Progenitor cell of endocrine pancreas (in vitro differentiated cells): ENCODE results near the gene CREBBP. TPM values are rescaled to one million over a fixed set of nuclear protein-coding genes. Genes with fewer than 3 reads are reported as not detected.

Experiments
- DNase-seq: peaks from one replicate; pipeline ENCODE4 v3.0.0; 2021; ENCODE audit warnings: low spot score; ENCODE audit not compliant: unreplicated experiment
- H3K27ac Mint-ChIP-seq: 2 replicates; pipeline ENCODE4 v1.8.0; 2021; ENCODE audit warnings: mild to moderate bottlenecking, moderate library complexity, mixed read lengths
- H3K27me3 Mint-ChIP-seq: 2 replicates; pipeline ENCODE4 v1.8.0; 2021; ENCODE audit warnings: mixed read lengths
- H3K36me3 Mint-ChIP-seq: 2 replicates; pipeline ENCODE4 v1.8.0; 2022; ENCODE audit warnings: mixed read lengths; ENCODE audit not compliant: insufficient read depth
- H3K4me1 Mint-ChIP-seq: 2 replicates; pipeline ENCODE4 v1.8.0; 2021; ENCODE audit warnings: low read depth, mixed read lengths
- H3K4me3 Mint-ChIP-seq: 2 replicates; pipeline ENCODE4 v1.8.0; 2021; ENCODE audit warnings: low read depth, mild to moderate bottlenecking, moderate library complexity, mixed read lengths
- H3K9me3 Mint-ChIP-seq: 2 replicates; pipeline ENCODE4 v1.8.0; 2021; ENCODE audit warnings: low read depth, mixed read lengths
- CTCF ChIP-seq: fragments of 200-600 bp; sonication (generic); IDR thresholded peaks from one replicate; pipeline ENCODE4 v1.5.0; 2021; ENCODE audit warnings: antibody characterized with exemption, mild to moderate bottlenecking; ENCODE audit not compliant: unreplicated experiment
- total RNA-seq: library from RNA; stranded (reverse); gene quantifications from 2 replicates; pipeline ENCODE4 v1.2.1, GENCODE V29; 2021

The CREBBP gene
- total RNA-seq, 1 donor from 2014 or later: 144 TPM

GRCh38 chr16:3908951-3909437 is 28.5 kb upstream of the CREBBP start:
- no peak overlapping the region for H3K27ac Mint-ChIP-seq
- no peaks in the 10 kb centered on the region for H3K4me1 Mint-ChIP-seq
- no peak for DNase-seq
- no peak for TF ChIP-seq CTCF
- H3K4me3 Mint-ChIP-seq: no peak overlapping the region
- H3K9me3 Mint-ChIP-seq: no peaks in the 10 kb centered on the region
- H3K36me3 Mint-ChIP-seq: no peaks in the 10 kb centered on the region
- H3K27me3 Mint-ChIP-seq: no peaks in the 10 kb centered on the region

GRCh38 chr16:3907586-3907985 is 27.1 kb upstream of the CREBBP start:
- Mint-ChIP-seq H3K4me3 (no peak overlapping the region), H3K27ac (no peak overlapping the region), H3K4me1 (no peaks in the 10 kb centered on the region), H3K9me3 (no peaks in the 10 kb centered on the region), H3K27me3 (no peaks in the 10 kb centered on the region), H3K36me3 (no peaks in the 10 kb centered on the region)
- no peak for DNase-seq
- no peak for TF ChIP-seq CTCF

GRCh38 chr16:3906363-3906762 is 25.9 kb upstream of the CREBBP start:
- H3K27ac Mint-ChIP-seq: no peak overlapping the region
- TF ChIP-seq CTCF: no peak
- H3K27me3 Mint-ChIP-seq: no peaks in the 10 kb centered on the region
- H3K9me3 Mint-ChIP-seq: no peaks in the 10 kb centered on the region
- no peaks in the 10 kb centered on the region for H3K36me3 Mint-ChIP-seq
- H3K4me1 Mint-ChIP-seq: no peaks in the 10 kb centered on the region
- H3K4me3 Mint-ChIP-seq: no peak overlapping the region
- no peak for DNase-seq

GRCh38 chr16:3904875-3905274 is 24.4 kb upstream of the CREBBP start:
- Mint-ChIP-seq H3K36me3 (no peaks in the 10 kb centered on the region), H3K27me3 (peaks cover 5% of the 10 kb centered on the region), H3K4me1 (no peaks in the 10 kb centered on the region), H3K4me3 (no peak overlapping the region), H3K27ac (no peak overlapping the region), H3K9me3 (no peaks in the 10 kb centered on the region)
- no peak for DNase-seq
- no peak for TF ChIP-seq CTCF

GRCh38 chr16:3890091-3890490 is 9.6 kb upstream of the CREBBP start:
- H3K9me3 Mint-ChIP-seq: peaks cover 3% of the 10 kb centered on the region
- no peaks in the 10 kb centered on the region for H3K36me3 Mint-ChIP-seq
- no peaks in the 10 kb centered on the region for H3K4me1 Mint-ChIP-seq
- H3K27ac Mint-ChIP-seq: no peak overlapping the region
- no peaks in the 10 kb centered on the region for H3K27me3 Mint-ChIP-seq
- TF ChIP-seq CTCF: no peak
- no peak overlapping the region for H3K4me3 Mint-ChIP-seq
- DNase-seq: no peak
